ENCODE results near the gene RAC3. TPM values are rescaled to one million over a fixed set of nuclear protein-coding genes. Genes with fewer than 3 reads are reported as not detected.

Gene RAC3
- polyA plus RNA-seq (2011; rRNA removed), result 9.9 and 11.9 TPM in 2 replicates
- polyA plus RNA-seq (2012; cell fraction: cytosol; rRNA removed), result 53.3 and 57.6 TPM in 2 replicates
- 101 and 106 TPM in 2 replicates for polyA plus RNA-seq (2012; cell fraction: nucleus; rRNA removed)
- 19.9 to 21.0 TPM (median 20.4 TPM) in 3 replicates for polyA plus RNA-seq (2017; fragmentation: RNase III; extraction: RNeasy Plus Mini Kit Qiagen cat#74134 plus additional on column Dnase treatment)
- 8.4 and 9.7 TPM in 2 replicates for polyA minus RNA-seq (2011; rRNA and poly(A)+ RNA removed)

GRCh38 chr17:82031303-82031884 lies at the start of gene RAC3:
RAC3 (plus strand) TSS chr17:82031678; CDS start chr17:82031762, 84 bp downstream.
- no peak for DNase-seq (ENCODE audit: low read depth in 1 of 2, low spot score in 1 of 2)
- 0% methylated on average over 18 of the region's 96 CpGs for WGBS (ENCODE audit: missing lambda C conversion rate)

More at GRCh38 chr17:82031303-82031884, at the start of gene RAC3:
- no peaks in the 10 kb centered on the region for H3K9me3 ChIP-seq
- ChIA-PET POLR2A (interaction anchor here (0.5 to 3.4 kb wide), 3 partner anchors 67 to 261 kb away, joined by 4 to 33 read pairs (median 5); partner anchors contain the start of gene FASN), CTCF (interaction anchor here (0.8 to 33.2 kb wide), 23 partner anchors 8 to 301 kb away, joined by 3 to 794 read pairs (median 17); partner anchors contain the start of genes DCXR, DUS1L, GPS1 and NOTUM)
- peak; percentile 32 to 46 for ATAC-seq
- peak within 1 kb of the TSS; percentile 94 for H3K4me2 ChIP-seq
- H3K4me1 ChIP-seq, result peaks cover 6% of the 10 kb centered on the region; the same call in 2 of the 3 replicates
- H3K27ac ChIP-seq, result peak within 1 kb of the TSS; percentile 75 to 94
- no peak for TF ChIP-seq HOXB5 (CRISPR knock-in tag; IDR thresholded peaks at IDR 0.05)
- TF ChIP-seq PBX3 (IDR thresholded peaks at IDR 0.05), result no peak
- no peak for TF ChIP-seq HOXA7 (CRISPR knock-in tag; IDR thresholded peaks at IDR 0.05)
- no peak for TF ChIP-seq MAX (IDR thresholded peaks at IDR 0.05)
- no peak for TF ChIP-seq POLR2A (IDR thresholded peaks at IDR 0.05; ENCODE audit: low read length)
- no peak for TF ChIP-seq CEBPB (IDR thresholded peaks at IDR 0.05)
- no peak for TF ChIP-seq ZC3H11A (IDR thresholded peaks at IDR 0.05)
- no peak for TF ChIP-seq JUNB (IDR thresholded peaks at IDR 0.05)
- no peak for TF ChIP-seq PHF8 (IDR thresholded peaks at IDR 0.05; ENCODE audit: borderline replicate concordance, low read depth)
- TF ChIP-seq REST (IDR thresholded peaks at IDR 0.05), result no peak
- TF ChIP-seq MAFK (IDR thresholded peaks at IDR 0.05; ENCODE audit: partially characterized antibody), result no peak
- no peak for TF ChIP-seq SREBF2 (IDR thresholded peaks at IDR 0.05)
- no peak for TF ChIP-seq ELK1 (IDR thresholded peaks at IDR 0.05; ENCODE audit: low read depth, low read length)
- no peak; a peak in 1 of 5 replicates for TF ChIP-seq JUN (IDR thresholded peaks at IDR 0.05)
- TF ChIP-seq POLR2AphosphoS2 (conservative IDR thresholded peaks at IDR 0.05; ENCODE audit: low read length), result no peak
- TF ChIP-seq NPAS2 (CRISPR knock-in tag; IDR thresholded peaks at IDR 0.05; ENCODE audit: borderline replicate concordance), result no peak
- TF ChIP-seq RCOR1 (IDR thresholded peaks at IDR 0.05; ENCODE audit: low read depth, low read length), result no peak
- H3K4me3 ChIP-seq, result peak within 1 kb of the TSS; percentile 66
- FAIRE-seq, result no peak

Measured in A549 (cell line).